Caco-2 (cell line): ENCODE results near the gene HDHD5. TPM values are rescaled to one million over a fixed set of nuclear protein-coding genes. Genes with fewer than 3 reads are reported as not detected.

Experiments
- BruUV-seq: library from RNA; stranded (reverse); fragments of 400-500 nt; replicated peaks from 2 replicates; lab custom pipeline; 2021; lab: Mats Ljungman, UMichigan
- CTCF ChIA-PET: fragments of 300-600 bp; sonication (Branson Sonifier 250); formaldehyde crosslinking; loops from one replicate; lab custom pipeline; 2022; ENCODE audit warnings: antibody characterized with exemption; lab: Charles Lee
- POLR2A ChIA-PET: fragments of 300-600 bp; sonication (Branson Sonifier 250); formaldehyde crosslinking; loops from one replicate; lab custom pipeline; 2022; ENCODE audit warnings: antibody characterized with exemption; lab: Charles Lee
- DNase-seq, 2 experiments: peaks; one replicate each; pipeline versions ENCODE4 v3.0.0 to v3.0.0-alpha.2; 2020 to 2022
- H3K27me3 ChIP-seq: replicated peaks from 2 replicates; pipeline ENCODE4 v1.6.0; 2011; ENCODE audit warnings: low read length; ENCODE audit not compliant: control insufficient read depth, insufficient read depth
- H3K36me3 ChIP-seq: 2 replicates; pipeline ENCODE4 v1.5.1; 2011; ENCODE audit warnings: low read length; ENCODE audit not compliant: control insufficient read depth, insufficient read depth
- H3K4me1 ChIP-seq: fragments of 250-450 bp; sonication (Bioruptor Pico); 2 replicates; pipeline ENCODE4 v1.5.1; 2020; ENCODE audit warnings: mild to moderate bottlenecking
- H3K4me3 ChIP-seq: 2 replicates; pipeline ENCODE4 v1.5.1; 2011; ENCODE audit warnings: low read depth, mild to moderate bottlenecking, control low read depth, low read length
- H3K9me3 ChIP-seq: fragments of 250-450 bp; sonication (Bioruptor Pico); 2 replicates; pipeline ENCODE4 v1.5.1; 2020; ENCODE audit warnings: mild to moderate bottlenecking, moderate library complexity
- H3K27ac Mint-ChIP-seq: one replicate; pipeline ENCODE4 v1.8.0; 2022; ENCODE audit warnings: mixed read lengths; ENCODE audit not compliant: unreplicated experiment
- H3K27me3 Mint-ChIP-seq: one replicate; pipeline ENCODE4 v1.8.0; 2022; ENCODE audit warnings: mixed read lengths; ENCODE audit not compliant: insufficient read depth, unreplicated experiment
- H3K36me3 Mint-ChIP-seq: one replicate; pipeline ENCODE4 v1.8.0; 2022; ENCODE audit warnings: mild to moderate bottlenecking, mixed read lengths; ENCODE audit not compliant: insufficient read depth, unreplicated experiment
- H3K4me1 Mint-ChIP-seq: one replicate; pipeline ENCODE4 v1.8.0; 2022; ENCODE audit warnings: low read depth, mixed read lengths; ENCODE audit not compliant: unreplicated experiment
- H3K4me3 Mint-ChIP-seq: one replicate; pipeline ENCODE4 v1.8.0; 2022; ENCODE audit warnings: mild to moderate bottlenecking, moderate library complexity, mixed read lengths; ENCODE audit not compliant: unreplicated experiment
- H3K9me3 Mint-ChIP-seq: one replicate; pipeline ENCODE4 v1.8.0; 2022; ENCODE audit warnings: mixed read lengths; ENCODE audit not compliant: unreplicated experiment
- CTCF ChIP-seq, 2 experiments: fragments of 200-600 bp in 1 of 2; IDR thresholded peaks; 1 replicate in 1 of 2; 2 replicates in 1 of 2; pipeline versions ENCODE4 v1.5.1 to v1.8.0; 2011 to 2022; ENCODE audit warnings: antibody characterized with exemption in 1 of 2, control low read depth in 1 of 2, inconsistent platforms in 1 of 2, low read depth in 1 of 2, low read length in 1 of 2, mild to moderate bottlenecking in 1 of 2, moderate library complexity in 1 of 2; ENCODE audit not compliant: insufficient read depth in 1 of 2, severe bottlenecking in 1 of 2, unreplicated experiment in 1 of 2
- intact Hi-C: fragments of 100-400 bp; cut with micrococcal nuclease; formaldehyde crosslinking; loops from one replicate; pipeline ENCODE4 v1.10.0; 2022; ENCODE audit not compliant: unreplicated experiment
- total RNA-seq: library from RNA; stranded (reverse); gene quantifications from 2 replicates; pipeline ENCODE4 v1.2.3, GENCODE V29; 2022

The HDHD5 gene
- total RNA-seq, 1 experiment from 2014 or later = 57.0 TPM

DNA sequence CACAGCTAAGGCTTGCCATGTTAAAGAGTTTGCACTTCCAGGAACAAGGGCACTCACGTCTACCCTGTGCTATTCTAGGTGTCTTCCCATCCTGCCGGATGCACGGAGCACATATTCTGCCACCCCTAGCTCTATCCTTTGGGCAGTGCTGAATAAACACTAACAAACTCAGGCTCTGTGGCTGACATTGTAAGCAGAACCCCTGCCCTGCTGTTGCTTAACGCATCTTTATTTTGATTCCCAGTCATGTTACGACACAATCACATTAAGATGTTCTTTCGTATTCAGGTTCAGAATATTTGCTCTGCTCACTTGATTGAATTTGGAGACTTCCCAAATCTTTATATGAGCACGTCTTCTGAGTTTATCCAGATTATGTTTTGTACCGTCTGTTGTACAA is 3.7 kb upstream of the HDHD5 start:
- Mint-ChIP-seq H3K4me1 (no peaks in the 10 kb centered on the region), H3K27ac (no peak overlapping the region), H3K27me3 (peaks cover 2% of the 10 kb centered on the region), H3K4me3 (no peak overlapping the region), H3K9me3 (no peaks in the 10 kb centered on the region), H3K36me3 (peaks cover 22% of the 10 kb centered on the region)
- no peak for TF ChIP-seq CTCF (IDR thresholded peaks at IDR 0.05; ENCODE audit: insufficient read depth in 1 of 2, low read depth in 1 of 2, low read length in 1 of 2, severe bottlenecking in 1 of 2, unreplicated experiment in 1 of 2)
- Histone ChIP-seq H3K27me3 (no peaks in the 10 kb centered on the region), H3K4me3 (no peak overlapping the region), H3K36me3 (no peaks in the 10 kb centered on the region), H3K4me1 (0 out of 2 replicates have a peak, but pooled peaks cover 2% of the 10 kb centered on the region), H3K9me3 (no peaks in the 10 kb centered on the region)
- DNase-seq = no peak
- BruUV-seq = no TSS peak
- CTCF ChIA-PET = interaction anchor here (2.5 kb wide), 1 partner anchor 9 kb away, joined by 14 read pairs; no protein-coding TSS in a partner anchor
- POLR2A ChIA-PET = no interaction called here
- intact Hi-C loops = no loop called here

DNA sequence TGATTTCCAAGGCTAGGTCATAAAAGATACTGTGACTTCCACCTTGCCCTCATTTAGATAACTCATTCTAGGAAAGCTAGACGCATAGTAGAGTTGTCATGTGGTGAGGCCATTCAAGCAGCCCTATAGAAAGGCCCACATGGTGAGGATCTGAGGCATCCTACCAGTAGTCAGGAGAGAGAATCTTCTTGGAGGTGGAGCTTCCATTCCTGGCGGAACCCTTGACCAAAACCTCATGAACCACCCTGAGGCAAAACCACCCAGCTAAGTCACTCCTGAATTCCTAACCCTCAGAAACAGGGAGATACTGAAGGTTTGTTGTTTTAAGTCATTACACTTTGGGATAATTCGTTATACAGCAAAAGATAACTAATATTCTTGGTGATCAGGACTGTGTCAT is 2.9 kb upstream of the HDHD5 start:
- POLR2A ChIA-PET = no interaction called here
- CTCF ChIA-PET = interaction anchor here (2.5 kb wide), 1 partner anchor 9 kb away, joined by 14 read pairs; no protein-coding TSS in a partner anchor
- Histone ChIP-seq H3K4me1 (0 out of 2 replicates have a peak, but pooled peaks cover 3% of the 10 kb centered on the region), H3K4me3 (no peak overlapping the region), H3K9me3 (no peaks in the 10 kb centered on the region), H3K27me3 (no peaks in the 10 kb centered on the region), H3K36me3 (0 out of 2 replicates have a peak, but pooled peaks cover 1% of the 10 kb centered on the region)
- Mint-ChIP-seq H3K36me3 (peaks cover 22% of the 10 kb centered on the region), H3K27me3 (no peaks in the 10 kb centered on the region), H3K4me3 (no peak overlapping the region), H3K4me1 (no peaks in the 10 kb centered on the region), H3K27ac (no peak overlapping the region), H3K9me3 (no peaks in the 10 kb centered on the region)
- TF ChIP-seq CTCF (IDR thresholded peaks at IDR 0.05; ENCODE audit: insufficient read depth in 1 of 2, low read depth in 1 of 2, low read length in 1 of 2, severe bottlenecking in 1 of 2, unreplicated experiment in 1 of 2) = no peak
- intact Hi-C loops = no loop called here
- DNase-seq = no peak
- no TSS peak for BruUV-seq

GRCh38 chr22:17159504-17159951 is 451 bp upstream of the HDHD5 start:
- no peaks in the 10 kb centered on the region for H3K4me1 Mint-ChIP-seq
- DNase-seq = peak; percentile 59 to 75
- peaks cover 28% of the 10 kb centered on the region for H3K36me3 Mint-ChIP-seq
- H3K4me3 ChIP-seq = peak overlapping the region; percentile 97
- 0 out of 2 replicates have a peak, but pooled peaks cover 1% of the 10 kb centered on the region for H3K36me3 ChIP-seq
- H3K4me3 Mint-ChIP-seq = peak overlapping the region; percentile 86
- H3K9me3 ChIP-seq = no peaks in the 10 kb centered on the region
- peak overlapping the region; percentile 69 for H3K27ac Mint-ChIP-seq
- no peaks in the 10 kb centered on the region for H3K9me3 Mint-ChIP-seq
- H3K27me3 ChIP-seq = no peaks in the 10 kb centered on the region
- BruUV-seq = TSS peak; percentile 38
- intact Hi-C loops = loop anchor here (1.0 kb wide), 2 partner anchors 10 to 12 kb away; no protein-coding TSS in a partner anchor
- H3K27me3 Mint-ChIP-seq = no peaks in the 10 kb centered on the region
- H3K4me1 ChIP-seq = 0 out of 2 replicates have a peak, but pooled peaks cover 3% of the 10 kb centered on the region
- POLR2A ChIA-PET = interaction anchor here (1.6 kb wide), 1 partner anchor 13 kb away, joined by 4 read pairs; no protein-coding TSS in a partner anchor
- CTCF ChIA-PET = interaction anchor here (1.0 to 2.5 kb wide), 2 partner anchors 12 to 342 kb away, joined by 5 to 21 read pairs; no protein-coding TSS in a partner anchor
- no peak for TF ChIP-seq CTCF (IDR thresholded peaks at IDR 0.05; ENCODE audit: insufficient read depth in 1 of 2, low read depth in 1 of 2, low read length in 1 of 2, severe bottlenecking in 1 of 2, unreplicated experiment in 1 of 2)
